NCI-H2029 treated with DMSO at 0.1 percent for 48 hours (cell line): ENCODE data around the gene DDC.
"Not testable (repeated sequence)": the region's sequence is repeated elsewhere in the genome, so short reads cannot be mapped to it uniquely, and the experiment has no call there.

Experiments
- DNase-seq: peaks from one replicate; lab custom pipeline; 2025; lab: John Stamatoyannopoulos, UW

DDC gene

GRCh38 chr7:50588937-50589336 lies 23.7 kb upstream of the DDC start:
- DNase-seq, result no peak

- DNase-seq, result no peak
Observed at GRCh38 chr7:50587737-50588136, 22.5 kb upstream of the DDC start.

DNA sequence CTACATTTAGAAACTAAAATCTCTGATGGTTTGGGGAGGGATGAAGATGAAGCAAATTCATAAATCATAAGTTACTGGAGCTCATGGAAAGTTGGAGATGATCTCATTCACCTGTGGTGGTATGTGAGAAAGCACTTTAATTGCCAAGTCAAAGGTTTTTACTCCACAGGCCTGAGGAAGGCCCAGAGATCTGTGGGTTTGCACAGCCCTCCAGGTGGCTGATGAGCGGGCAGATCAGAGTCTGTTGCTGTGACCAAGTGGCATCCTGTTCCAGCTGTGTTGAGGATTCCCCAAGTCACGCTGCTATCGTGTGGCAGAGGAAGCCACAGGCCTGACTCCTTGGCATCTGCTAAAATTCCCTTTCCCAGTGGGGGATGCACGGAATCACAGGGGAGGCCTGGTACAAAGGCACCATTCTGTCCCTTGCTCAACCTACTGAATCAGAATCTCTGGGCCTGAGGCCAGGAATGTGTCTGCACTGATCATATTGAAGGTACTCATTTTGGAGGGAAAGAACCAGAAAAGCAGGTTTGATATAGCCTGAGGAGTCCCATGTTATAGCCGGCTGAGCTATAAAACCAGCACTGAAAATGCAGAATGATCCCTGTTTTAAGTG lies 19.7 kb upstream of the DDC start:
- no peak for DNase-seq

DNA sequence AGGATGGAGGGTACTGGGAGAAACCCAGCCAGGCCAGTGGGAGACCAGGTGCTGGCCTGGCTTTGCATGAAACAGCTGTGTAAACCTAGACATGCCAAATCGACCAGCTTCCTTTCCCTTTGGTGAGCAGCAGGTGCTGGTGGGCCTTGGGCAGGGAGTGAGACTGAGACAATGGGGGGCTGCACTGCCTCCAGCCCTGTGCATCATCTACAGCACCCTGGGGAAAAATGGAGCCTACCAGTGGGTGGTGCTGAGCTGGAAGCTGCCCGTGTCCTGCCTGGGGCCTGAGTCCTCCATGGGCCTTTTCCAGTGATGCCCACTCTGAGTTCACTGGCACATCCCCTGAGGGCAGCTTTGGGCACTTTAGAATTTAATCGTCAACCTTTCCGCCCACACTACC lies 19.2 kb upstream of the DDC start:
- no peak for DNase-seq

GRCh38 chr7:50583295-50583694 lies 18.1 kb upstream of the DDC start:
- not testable (repeated sequence) for DNase-seq

DNA sequence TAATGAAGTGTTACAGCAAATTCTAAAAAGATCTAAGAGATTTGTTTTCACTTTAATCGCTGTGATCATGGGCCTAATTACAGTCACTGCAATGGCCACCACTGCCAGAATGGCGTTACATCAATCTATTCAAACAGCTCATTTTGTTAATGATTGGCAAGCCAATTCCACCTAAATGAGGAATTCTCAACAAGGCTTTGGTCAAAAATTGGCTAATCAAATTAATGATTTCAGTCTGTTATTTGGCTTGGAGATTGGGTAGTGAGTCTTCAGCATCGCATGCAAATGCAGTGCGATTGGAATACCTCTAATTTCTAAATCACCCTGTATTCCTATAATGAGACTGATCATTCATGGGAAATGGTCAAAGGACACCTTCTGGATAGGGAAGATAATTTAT lies 17.1 kb upstream of the DDC start:
- DNase-seq, result not testable (repeated sequence)

GRCh38 chr7:50580666-50581065 lies 15.5 kb upstream of the DDC start:
- not testable (repeated sequence) for DNase-seq

- DNase-seq, result no peak
Observed at GRCh38 chr7:50580057-50580456, 14.9 kb upstream of the DDC start.

- not testable (repeated sequence) for DNase-seq
Observed at GRCh38 chr7:50578105-50578504, 12.9 kb upstream of the DDC start.

GRCh38 chr7:50577569-50577968 lies 12.4 kb upstream of the DDC start:
- no peak for DNase-seq

DNA sequence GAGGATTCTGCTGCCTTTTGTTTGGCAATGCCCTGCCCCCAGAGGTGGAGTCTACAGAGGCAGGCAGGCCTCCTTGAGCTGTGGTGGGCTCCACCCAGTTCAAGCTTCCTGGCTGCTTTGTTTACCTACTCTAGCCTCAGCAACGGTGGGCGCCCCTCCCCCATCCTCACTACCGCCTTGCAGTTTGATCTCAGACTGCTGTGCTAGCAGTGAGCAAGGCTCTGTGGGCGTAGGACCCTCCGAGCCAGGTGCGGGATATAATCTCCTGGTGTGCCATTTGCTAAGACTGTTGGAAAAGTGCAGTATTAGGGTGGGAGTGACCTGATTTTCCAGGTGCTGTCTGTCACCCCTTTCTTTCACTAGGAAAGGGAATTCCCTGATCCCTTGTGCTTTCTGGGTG lies 11.2 kb upstream of the DDC start:
- not testable (repeated sequence) for DNase-seq

GRCh38 chr7:50567715-50568261 lies 2.6 kb upstream of the DDC start:
- no peak for DNase-seq

- no peak for DNase-seq
Observed at GRCh38 chr7:50565977-50566376, 772 bp upstream of the DDC start.

DNA sequence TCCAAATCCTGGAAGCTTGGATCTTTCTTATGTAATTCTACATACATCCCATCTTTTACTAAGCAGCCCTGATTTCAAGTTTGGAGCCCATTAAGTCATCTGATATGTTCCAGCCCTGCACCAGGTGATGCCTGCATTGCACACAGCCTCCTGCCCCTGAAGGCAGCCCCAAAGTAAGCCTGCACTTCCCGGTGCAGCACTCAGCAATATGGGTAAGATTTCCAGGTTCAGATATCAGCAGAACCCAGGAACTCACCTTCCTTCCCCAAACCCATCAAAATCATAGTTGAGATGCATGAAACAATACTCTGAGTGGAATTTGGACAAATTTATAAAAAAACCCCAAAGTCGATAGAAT lies 333 bp upstream of the DDC start:
- DNase-seq, result no peak

DNA sequence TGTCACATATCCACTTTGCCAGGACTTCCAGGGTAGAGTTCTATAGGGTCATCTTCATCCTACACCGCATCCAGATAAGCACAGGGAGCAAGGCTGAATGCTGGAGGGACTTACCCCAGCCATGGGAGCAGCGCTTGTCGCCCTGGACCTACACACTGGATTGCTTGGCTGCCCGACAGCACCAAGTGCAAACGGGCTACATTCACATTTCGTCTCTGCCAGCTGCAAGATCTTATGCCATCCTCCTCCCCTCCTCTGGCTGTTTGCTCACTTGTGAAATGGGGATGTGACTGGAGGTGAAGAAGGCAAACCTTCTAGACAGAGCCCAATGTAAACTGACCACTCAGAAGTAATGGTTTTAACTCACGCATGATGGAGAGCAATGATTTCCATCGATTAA lies 1.0 kb downstream of the DDC start:
- DNase-seq, result no peak

- no peak for DNase-seq
Observed at GRCh38 chr7:50562136-50562535, 3.1 kb downstream of the DDC start.

GRCh38 chr7:50560865-50561351 lies 4.3 kb downstream of the DDC start:
- peak; percentile 72 for DNase-seq

DNA sequence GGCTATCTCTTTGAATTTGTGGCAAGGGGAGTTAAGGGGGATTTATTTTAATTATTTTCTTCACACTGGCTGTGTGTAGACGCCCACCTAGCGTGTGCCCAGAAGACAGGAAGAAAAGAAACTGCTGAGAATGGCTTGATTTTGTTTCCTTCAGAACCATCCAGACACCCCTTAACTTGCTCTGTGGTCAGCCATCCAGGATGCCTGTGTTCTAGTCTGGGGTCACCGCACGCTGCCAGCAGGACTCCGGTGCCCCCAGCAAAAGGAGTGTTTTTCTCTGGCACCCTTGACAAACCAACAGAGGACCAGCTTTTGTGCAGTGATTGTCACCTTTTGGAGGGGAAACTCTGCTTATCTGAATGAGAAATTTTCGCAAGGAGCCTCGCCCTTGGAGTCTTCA lies 5.3 kb downstream of the DDC start:
- no peak for DNase-seq

DNA sequence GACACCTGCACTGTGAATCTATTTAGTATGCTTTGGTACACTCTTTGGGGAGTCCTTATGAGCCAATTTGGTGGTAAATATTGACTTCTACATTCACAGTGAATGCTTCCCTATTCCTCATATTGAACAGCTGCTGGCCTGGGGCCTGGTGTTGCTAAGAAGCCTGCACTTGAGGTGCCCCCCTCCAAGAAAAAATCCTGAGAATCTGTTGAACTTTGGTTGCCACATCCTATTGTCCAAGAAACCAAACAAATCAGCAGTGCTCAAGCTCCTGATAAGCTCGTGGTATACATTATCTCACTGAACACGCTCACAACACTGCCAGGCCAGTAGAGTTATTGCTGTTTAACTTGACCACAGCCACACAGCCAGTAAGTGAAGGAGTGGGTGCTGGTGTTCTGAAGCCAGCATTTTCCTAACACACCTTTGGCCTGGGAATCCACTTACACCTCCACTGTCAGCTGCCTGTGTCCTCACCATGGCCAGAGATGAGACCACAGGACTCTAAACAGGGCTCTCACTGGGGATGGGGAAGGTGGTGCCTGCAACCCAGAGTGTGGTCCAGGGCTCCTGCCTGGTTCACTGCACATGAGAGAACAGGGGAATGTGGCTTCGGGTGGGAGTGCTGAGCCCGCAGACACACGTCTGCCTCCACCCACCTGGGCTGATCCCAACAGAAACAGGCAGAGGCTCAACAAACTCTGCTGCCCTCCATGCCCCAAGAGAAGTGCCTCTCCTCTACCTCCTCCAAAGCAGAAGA lies 6.7 kb downstream of the DDC start:
- peak; percentile 90 for DNase-seq

- no peak for DNase-seq
Observed at GRCh38 chr7:50557099-50557498, 8.1 kb downstream of the DDC start.

DNA sequence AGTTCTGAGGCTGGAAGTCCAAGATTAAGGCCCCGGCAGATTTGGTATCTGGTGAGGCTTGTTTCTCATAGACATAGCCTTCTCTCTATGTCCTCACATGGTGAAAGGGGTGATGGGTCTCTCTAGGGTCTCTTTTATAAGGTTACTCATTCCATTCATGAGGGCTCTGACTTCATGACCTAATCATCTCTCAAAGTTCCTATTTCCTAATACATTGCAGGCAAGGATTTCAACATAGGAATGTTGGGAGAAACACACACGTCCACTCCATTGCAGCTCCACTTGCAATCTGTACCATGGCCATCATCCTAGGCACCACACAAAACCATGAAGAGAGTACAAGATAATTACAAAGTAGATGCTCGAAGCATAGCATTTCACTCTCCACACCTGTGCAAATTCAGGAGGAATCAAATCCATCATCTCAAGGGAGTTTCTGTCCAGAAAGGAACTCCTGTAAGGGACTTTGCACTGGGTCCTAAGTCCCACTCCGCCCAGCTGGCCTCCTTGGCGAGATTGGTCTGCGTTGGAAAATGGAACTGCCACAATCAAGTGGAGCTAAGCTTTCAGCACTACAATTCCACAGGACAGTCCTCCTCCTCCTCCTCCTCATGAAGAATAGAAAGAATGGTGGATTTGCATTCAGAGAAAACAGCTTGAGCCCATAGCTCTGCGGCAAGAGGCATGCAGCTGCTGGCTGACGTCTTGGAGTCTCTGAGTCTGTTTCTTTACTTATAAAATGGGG lies 8.8 kb downstream of the DDC start:
- no peak for DNase-seq

DNA sequence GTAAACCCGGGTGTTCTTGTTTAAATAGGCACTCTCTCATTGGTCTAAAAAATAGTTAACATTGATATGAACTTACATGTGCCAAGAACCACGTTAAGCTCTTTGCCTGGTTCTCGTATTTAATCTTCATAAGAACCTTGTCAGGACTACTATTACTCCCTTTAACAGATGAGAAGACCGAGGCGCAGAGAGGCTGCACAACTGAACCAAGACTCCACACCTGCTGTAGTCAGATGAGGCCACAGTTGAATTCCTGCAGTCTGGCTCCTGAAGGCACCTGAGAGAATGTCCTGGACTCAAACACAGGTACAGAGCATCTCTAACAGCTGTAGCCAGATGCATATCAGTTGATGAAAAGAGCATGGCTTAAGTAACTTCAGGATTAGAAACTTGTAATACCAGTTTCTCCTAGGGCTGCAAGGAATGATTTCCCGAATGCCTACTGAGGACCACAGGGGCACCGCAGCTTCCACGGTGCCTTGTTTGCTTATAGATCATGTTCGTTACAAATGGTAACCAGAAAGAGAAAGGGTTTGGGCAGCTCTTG lies 9.5 kb downstream of the DDC start:
- DNase-seq, result no peak
